DMS153 treated with DMSO at 0.1 percent for 48 hours (cell line): ENCODE measurements around the gene RAD51B.

Experiments used
- DNase-seq: peaks from one replicate; lab custom pipeline; 2025; ENCODE audit not compliant: unreplicated experiment; lab: John Stamatoyannopoulos, UW

The RAD51B gene

GRCh38 chr14:68495101-68496039, 675.8 kb downstream of the RAD51B start:
- no peak for DNase-seq

GRCh38 chr14:68497011-68497410, 677.4 kb downstream of the RAD51B start:
- DNase-seq = no peak

- no peak for DNase-seq
Measured at GRCh38 chr14:68499451-68499850, 679.9 kb downstream of the RAD51B start.

- no peak for DNase-seq
Measured at GRCh38 chr14:68501171-68501570, 681.6 kb downstream of the RAD51B start.

- no peak for DNase-seq
Measured at GRCh38 chr14:68501614-68502052, 682.1 kb downstream of the RAD51B start.

- DNase-seq = no peak
Measured at GRCh38 chr14:68502230-68502629, 682.7 kb downstream of the RAD51B start.

- DNase-seq = no peak
Measured at GRCh38 chr14:68503186-68503825, 683.7 kb downstream of the RAD51B start.

GRCh38 chr14:68504861-68505260, 685.3 kb downstream of the RAD51B start:
- no peak for DNase-seq

- DNase-seq = no peak
Measured at GRCh38 chr14:68506021-68506644, 686.6 kb downstream of the RAD51B start.

- peak; percentile 16 for DNase-seq
Measured at GRCh38 chr14:68506645-68507419, 687.3 kb downstream of the RAD51B start.

GRCh38 chr14:68507544-68508081, 688.0 kb downstream of the RAD51B start:
- DNase-seq = no peak

GRCh38 chr14:68508581-68508980, 689.0 kb downstream of the RAD51B start:
- no peak for DNase-seq

GRCh38 chr14:68509188-68509983, 689.8 kb downstream of the RAD51B start:
- DNase-seq = no peak

GRCh38 chr14:68510201-68511128, 690.9 kb downstream of the RAD51B start:
- no peak for DNase-seq

- DNase-seq = no peak
Measured at GRCh38 chr14:68511129-68512047, 691.8 kb downstream of the RAD51B start.

- no peak for DNase-seq
Measured at GRCh38 chr14:68512088-68512487, 692.5 kb downstream of the RAD51B start.

- DNase-seq = no peak
Measured at GRCh38 chr14:68513137-68513536, 693.6 kb downstream of the RAD51B start.
